ENCODE measurements around the gene FOXN1.
"Not testable (repeated sequence)": the region's sequence is repeated elsewhere in the genome, so short reads cannot be mapped to it uniquely, and the experiment has no call there.

Gene FOXN1

GRCh38 chr17:28505986-28506665 is at the start of gene FOXN1:
Gene FOXN1 (plus strand): TSS chr17:28506348. CDS start chr17:28523970, 17,622 bp downstream.
- DNase-seq, result no peak

- no peak for DNase-seq
Observed at GRCh38 chr17:28457890-28458289, 48.3 kb upstream of the FOXN1 start.

GRCh38 chr17:28458881-28459280 is 47.3 kb upstream of the FOXN1 start:
- DNase-seq, result not testable (repeated sequence)

GRCh38 chr17:28460901-28461300 is 45.2 kb upstream of the FOXN1 start:
- DNase-seq, result no peak

GRCh38 chr17:28466001-28466400 is 40.1 kb upstream of the FOXN1 start:
- no peak for DNase-seq

GRCh38 chr17:28466521-28467048 is 39.6 kb upstream of the FOXN1 start:
- DNase-seq, result no peak

- peak; percentile 48 for DNase-seq
Observed at GRCh38 chr17:28467456-28468025, 38.6 kb upstream of the FOXN1 start.

GRCh38 chr17:28468033-28468735 is 38.0 kb upstream of the FOXN1 start:
- DNase-seq, result not testable (repeated sequence)

- DNase-seq, result no peak
Observed at GRCh38 chr17:28468781-28469180, 37.4 kb upstream of the FOXN1 start.

- DNase-seq, result no peak
Observed at GRCh38 chr17:28469376-28469775, 36.8 kb upstream of the FOXN1 start.

GRCh38 chr17:28470266-28470913 is 35.8 kb upstream of the FOXN1 start:
- no peak for DNase-seq

- no peak for DNase-seq
Observed at GRCh38 chr17:28470914-28471366, 35.2 kb upstream of the FOXN1 start.

- no peak for DNase-seq
Observed at GRCh38 chr17:28471531-28472342, 34.4 kb upstream of the FOXN1 start.

GRCh38 chr17:28472871-28473497 is 33.2 kb upstream of the FOXN1 start:
- no peak for DNase-seq

GRCh38 chr17:28473542-28473941 is 32.6 kb upstream of the FOXN1 start, which contains the start of gene SLC13A2:
Gene SLC13A2 (plus strand): TSS chr17:28473644. CDS start chr17:28473713, 69 bp downstream.
- no peak for DNase-seq

- DNase-seq, result no peak
Observed at GRCh38 chr17:28474111-28474531, 32.0 kb upstream of the FOXN1 start.

GRCh38 chr17:28475151-28475900 is 30.8 kb upstream of the FOXN1 start:
- no peak for DNase-seq

- no peak for DNase-seq
Observed at GRCh38 chr17:28476076-28476865, 29.9 kb upstream of the FOXN1 start.

- no peak for DNase-seq
Observed at GRCh38 chr17:28477928-28478327, 28.2 kb upstream of the FOXN1 start.

All from EL (cell line).